Esophagus muscularis mucosa (tissue), 3 donors: ENCODE data around the gene FBXO24.

Source experiments
- CTCF ChIP-seq, 3 experiments: fragments of 200-600 bp in 2 of 3; fragments of 450-650 bp in 1 of 3; sonication (generic) in 2 of 3; IDR thresholded peaks; one replicate each; pipeline ENCODE4 v1.5.1; 2017 to 2019; ENCODE audit warnings: antibody characterized with exemption in 3 of 3, mild to moderate bottlenecking in 2 of 3, moderate library complexity in 1 of 3
- POLR2A ChIP-seq: fragments of 450-650 bp; IDR thresholded peaks from one replicate; pipeline ENCODE4 v1.6.1; 2017; ENCODE audit warnings: antibody characterized with exemption, moderate library complexity, mild to moderate bottlenecking, low read depth
- POLR2AphosphoS5 ChIP-seq, 2 donors: sonication (generic); formaldehyde crosslinking; IDR thresholded peaks; one replicate each; pipeline ENCODE4 v1.6.1; 2017; ENCODE audit warnings: antibody characterized with exemption in 2 of 2

GRCh38 chr7:100604976-100605911 lies 19.1 kb downstream of the FBXO24 start:
- TF ChIP-seq CTCF (IDR thresholded peaks at IDR 0.05): no peak
- no peak for TF ChIP-seq POLR2A
- TF ChIP-seq POLR2AphosphoS5 (IDR thresholded peaks at IDR 0.05): peak in 1 of 2 donors; percentile 29
